GM21717 (cell line): Measurements from ENCODE around the gene ESR2.
A peak's percentile ranks its signal among the peaks of the same experiment; 100 is the strongest.
"Not testable (repeated sequence)": the region's sequence is repeated elsewhere in the genome, so short reads cannot be mapped to it uniquely, and the experiment has no call there.

Experiments
- ATAC-seq: cut with Tn5 transposase; IDR thresholded peaks from one replicate; pipeline ENCODE4 v1.9.1; 2021; ENCODE audit warnings: mild to moderate bottlenecking, moderate library complexity; ENCODE audit not compliant: unreplicated experiment

Gene ESR2

DNA sequence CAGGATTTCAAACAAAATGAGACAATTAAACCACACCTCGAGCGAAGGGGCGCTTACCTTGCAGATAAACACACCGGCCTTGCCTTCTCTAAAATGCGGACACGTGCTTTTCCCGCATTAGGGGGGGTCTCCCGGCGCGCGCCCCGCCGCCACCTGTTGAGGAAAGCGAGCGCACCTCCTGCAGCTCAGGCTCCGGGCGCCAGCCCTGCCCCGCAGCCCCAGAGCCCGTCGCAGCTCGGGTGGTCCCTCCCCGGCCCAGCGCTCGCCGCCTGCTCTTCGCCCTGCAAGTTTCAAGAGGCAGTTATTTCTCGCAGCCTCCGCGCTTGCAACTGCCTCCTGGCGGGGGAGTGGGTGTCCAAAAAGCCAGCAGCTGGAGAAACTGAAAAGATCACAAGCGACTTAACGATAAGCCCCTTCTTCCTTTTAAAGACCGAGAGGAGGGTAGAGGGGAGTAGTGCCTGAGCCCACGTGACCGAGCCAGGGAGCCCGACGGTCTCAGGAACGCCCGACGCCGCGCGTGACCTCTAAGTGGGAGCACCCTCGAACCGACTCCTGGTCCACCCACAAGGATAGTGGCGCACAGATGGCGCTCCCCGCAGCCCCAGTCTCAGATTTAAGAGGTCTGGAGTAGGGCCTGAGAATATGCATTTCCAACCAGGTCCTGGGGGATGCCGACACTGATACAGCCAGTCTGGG is at the start of gene ESR2:
Gene ESR2 (minus strand): TSS at position 396 of the 696 bp plus-strand sequence. CDS start 11,386 bp downstream, outside the sequence.
- ATAC-seq = peak; percentile 40

GRCh38 chr14:64340560-64341196 is 46.5 kb upstream of the ESR2 start:
- ATAC-seq = no peak

DNA sequence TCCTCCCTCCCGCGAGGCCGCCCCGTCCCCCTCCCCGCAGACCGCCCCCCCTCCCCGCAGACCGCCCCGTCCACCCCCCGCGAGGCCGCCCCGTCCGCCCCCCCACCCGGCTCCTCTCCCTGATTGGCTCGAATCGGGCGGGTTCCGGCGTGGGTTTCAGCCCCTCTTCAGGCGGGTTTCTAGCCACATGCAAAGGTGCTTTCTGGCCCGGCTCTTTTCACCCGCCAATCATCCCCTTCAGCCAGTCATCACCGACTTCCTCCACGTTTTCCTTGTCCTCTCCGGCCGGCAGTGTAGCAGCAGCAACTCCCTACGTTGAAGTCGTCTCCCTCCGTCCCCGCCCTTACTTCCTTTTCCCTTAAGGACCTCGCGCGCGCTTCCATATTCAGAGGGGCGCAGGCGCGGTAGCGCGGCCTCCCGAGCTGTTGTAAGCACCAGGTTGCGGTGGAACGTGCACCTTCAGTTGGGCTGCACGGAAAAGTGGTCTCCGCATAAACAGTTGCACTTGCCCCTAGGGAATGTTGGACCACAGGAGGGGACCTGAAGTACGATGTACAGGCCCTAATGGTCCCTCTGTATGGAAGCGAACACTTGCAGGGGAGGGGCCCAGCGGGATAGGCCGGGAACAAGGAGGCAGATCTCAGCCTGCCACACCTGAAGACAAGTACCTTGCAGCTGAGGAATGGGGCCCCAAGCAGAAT is 44.6 kb upstream of the ESR2 start:
- ATAC-seq = peak; percentile 89

DNA sequence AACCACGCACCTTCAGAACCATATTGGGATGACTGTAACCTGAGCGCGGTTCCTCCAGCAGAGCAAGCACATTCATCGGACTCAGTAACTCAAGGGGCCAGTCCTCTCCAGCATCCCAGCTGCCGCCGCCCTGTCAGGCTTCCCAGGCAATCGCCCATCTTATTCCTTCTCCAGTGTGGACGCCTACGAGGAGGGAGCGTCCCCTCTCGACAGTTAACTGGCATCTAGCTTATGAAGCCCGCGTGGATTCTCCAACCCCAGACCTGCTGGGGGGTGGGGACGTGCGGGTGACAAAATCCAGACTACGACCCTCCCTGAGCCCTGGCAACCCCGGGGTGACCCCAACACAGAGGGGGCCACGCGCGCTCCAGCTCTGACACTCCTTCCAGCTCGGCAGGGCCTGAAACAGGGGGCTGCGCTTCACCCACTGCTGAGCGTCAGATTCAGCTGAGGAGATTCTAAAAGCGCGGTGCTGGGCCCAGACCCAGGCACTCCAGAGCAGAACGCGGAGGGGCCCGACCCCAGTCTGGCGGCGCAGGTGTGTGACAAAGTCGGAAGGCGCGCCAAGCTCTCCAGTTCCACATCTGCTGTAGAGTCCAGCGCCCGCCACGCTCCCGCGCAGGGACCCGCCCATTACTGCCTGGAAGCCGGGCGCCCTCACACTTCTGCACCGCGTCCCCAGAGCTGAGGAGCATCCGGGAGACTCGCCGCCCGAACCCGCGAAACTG is 43.9 kb upstream of the ESR2 start:
- peak; percentile 67 for ATAC-seq

GRCh38 chr14:64329149-64329548 is 35.0 kb upstream of the ESR2 start:
- ATAC-seq = no peak

- ATAC-seq = no peak
Measured at GRCh38 chr14:64326502-64326901, 32.3 kb upstream of the ESR2 start.

DNA sequence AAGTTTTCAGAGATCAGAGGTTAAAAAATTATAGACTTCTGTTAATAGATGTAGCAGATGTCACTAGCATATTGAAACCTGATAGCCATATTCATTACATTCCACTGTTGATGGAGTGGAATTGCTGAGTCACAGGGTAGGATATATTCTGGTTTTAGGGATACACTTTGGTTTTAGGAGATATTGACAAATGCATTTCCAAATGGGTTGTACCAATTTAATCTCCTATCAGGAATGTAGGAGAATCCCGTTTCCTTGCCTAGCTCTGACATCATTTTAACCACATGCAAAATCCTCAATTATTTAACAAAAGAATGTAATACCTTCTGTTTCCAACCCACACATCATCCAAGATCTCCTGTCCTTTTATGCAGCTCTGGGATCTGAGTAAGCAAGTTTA is 30.7 kb upstream of the ESR2 start:
- no peak for ATAC-seq

GRCh38 chr14:64324461-64324860 is 30.3 kb upstream of the ESR2 start:
- ATAC-seq = no peak

DNA sequence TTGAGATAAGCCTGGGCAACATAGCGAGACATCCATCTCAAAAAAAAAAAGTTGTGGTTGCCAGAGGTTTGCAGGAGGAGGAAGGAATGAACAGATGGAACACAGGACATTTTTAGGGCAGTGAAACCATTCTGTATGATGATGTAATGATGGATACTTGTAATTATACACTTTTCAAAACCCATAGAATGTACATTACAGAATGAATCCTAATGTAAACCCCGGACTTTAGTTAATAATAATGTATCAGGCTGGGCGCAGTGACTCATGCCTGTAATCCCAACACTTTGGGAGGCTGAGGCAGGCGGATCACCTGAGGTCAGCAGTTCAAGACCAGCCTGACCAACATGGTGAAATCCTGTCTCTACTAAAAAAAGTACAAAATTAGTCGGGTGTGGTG is 26.2 kb upstream of the ESR2 start:
- ATAC-seq = not testable (repeated sequence)

DNA sequence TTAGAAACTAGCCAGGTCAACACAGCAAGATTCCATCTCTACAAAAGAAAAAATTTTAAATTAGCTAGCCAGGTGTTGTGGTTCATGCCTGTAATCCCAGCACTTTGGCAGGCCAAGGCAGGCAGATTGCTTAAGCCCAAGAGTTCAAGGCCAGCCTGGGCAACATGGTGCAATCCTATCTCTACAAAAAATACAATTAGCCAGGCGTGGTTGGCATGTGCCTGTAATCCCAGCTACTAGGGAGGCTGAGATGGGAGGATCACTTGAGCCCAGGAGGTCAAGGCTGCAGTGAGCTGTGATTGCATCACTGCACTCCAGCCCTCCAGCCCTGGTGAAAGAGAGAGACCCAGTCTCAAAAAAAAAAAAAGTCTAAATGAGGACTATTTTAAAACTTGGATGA is 24.5 kb upstream of the ESR2 start:
- ATAC-seq = not testable (repeated sequence)

DNA sequence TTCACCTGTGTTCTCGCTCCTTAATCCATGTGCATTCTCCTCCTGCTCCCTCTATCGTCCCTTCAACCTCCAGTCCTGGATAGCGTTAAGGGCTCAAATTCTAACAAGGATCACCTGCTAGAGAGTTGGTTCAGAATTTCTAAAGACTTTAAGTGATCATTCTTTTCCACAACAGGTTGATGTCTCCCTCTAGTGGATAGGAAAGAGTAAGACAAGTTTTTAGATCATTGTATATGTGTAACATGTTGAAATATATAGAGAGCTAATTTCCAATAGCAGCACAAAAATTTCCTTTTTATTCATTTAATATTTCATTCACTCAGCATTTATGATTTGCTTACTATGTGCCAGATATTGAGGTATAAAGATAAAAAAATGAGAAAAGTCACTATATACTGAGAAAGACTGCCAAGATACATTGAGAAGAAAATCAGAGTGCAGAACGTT is 9.3 kb upstream of the ESR2 start:
- ATAC-seq = no peak

GRCh38 chr14:64298773-64299172 is 4.6 kb upstream of the ESR2 start:
- ATAC-seq = no peak

DNA sequence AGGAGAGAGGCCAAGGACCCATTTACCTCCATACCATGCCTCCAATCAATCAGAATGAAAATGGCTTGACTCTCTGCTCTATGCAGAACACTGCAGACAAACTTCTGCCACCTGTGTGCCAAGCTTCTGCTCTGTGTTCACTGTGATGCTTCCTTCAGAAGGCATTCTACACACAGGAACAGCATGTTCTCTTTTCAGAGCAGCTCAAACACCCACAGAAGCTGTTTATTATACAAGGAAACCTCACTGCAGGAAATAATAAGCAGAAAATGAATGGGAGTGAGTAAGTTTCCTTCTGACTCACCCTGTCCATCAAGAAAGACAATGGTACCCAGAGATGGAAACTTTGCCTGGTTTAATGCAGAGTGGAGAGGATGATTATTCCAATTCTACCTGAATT is 2.4 kb upstream of the ESR2 start:
- no peak for ATAC-seq

GRCh38 chr14:64294672-64295413 is 672 bp upstream of the ESR2 start:
- peak; percentile 77 for ATAC-seq

DNA sequence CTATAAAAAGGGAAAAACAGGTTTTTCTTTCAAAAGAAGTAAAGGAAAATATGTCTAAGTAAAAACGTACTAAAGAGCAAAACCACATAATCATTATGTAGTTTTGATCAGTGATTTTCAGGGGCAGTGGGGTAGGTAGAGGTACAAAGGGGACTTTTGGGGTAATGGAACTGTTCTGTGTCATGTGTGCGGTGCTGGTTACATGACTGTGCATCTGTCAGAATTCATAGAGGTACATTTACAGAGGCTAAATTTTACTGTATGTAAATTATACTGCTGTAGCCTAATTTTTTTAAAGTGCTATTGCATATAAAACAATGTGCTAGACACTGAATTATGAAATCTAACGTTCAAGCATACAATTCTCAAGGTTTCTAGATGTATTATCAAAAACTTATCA is 2.0 kb downstream of the ESR2 start:
- ATAC-seq = no peak

DNA sequence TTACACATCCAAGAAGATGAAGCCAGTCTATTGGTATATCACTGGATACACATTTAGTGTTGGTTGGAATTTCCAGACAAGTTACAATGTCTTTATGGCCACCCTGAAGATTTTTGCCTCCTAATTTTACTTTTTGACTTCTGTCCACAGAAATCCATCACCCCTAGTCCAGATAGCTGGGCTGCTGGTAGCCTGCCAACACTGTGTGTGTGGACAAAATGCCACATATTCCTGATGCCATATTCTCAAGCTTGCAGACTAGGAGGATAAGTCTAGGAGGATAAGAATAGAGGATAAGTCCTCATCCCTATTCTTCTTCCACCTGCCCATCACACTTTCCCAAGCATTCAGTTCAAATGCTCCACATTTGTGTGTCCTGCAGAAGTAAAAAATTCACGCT is 4.6 kb downstream of the ESR2 start:
- no peak for ATAC-seq

DNA sequence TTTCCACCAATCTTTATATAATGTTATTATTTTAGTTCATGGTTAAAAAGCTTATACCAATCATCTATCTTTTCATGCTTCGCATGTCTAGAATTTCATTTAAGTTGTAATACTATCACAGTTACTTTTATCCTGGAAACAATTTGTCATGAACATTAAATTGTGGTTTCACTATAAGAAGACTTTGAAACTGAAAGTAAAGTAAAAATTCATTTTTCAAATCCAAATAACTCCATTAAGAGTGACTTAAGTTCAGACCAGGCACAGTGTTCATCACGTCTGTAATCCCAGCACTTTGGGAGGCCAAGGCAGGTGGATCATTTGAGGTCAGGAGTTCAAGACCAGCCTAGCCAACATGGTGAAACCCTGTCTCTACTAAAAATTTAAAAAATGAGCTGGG is 12.4 kb downstream of the ESR2 start:
- ATAC-seq = no peak

GRCh38 chr14:64279704-64280668 is 14.2 kb downstream of the ESR2 start:
- ATAC-seq = no peak

GRCh38 chr14:64278458-64278857 is 15.7 kb downstream of the ESR2 start:
- ATAC-seq = no peak
